DMS53 treated with DMSO at 0.1 percent for 48 hours (cell line): ENCODE data around the gene CLSTN1.
"Not testable (repeated sequence)": the region's sequence is repeated elsewhere in the genome, so short reads cannot be mapped to it uniquely, and the experiment has no call there.

ENCODE experiments used
- DNase-seq: peaks from one replicate; lab custom pipeline; 2025; ENCODE audit not compliant: unreplicated experiment; lab: John Stamatoyannopoulos, UW

Gene CLSTN1

DNA sequence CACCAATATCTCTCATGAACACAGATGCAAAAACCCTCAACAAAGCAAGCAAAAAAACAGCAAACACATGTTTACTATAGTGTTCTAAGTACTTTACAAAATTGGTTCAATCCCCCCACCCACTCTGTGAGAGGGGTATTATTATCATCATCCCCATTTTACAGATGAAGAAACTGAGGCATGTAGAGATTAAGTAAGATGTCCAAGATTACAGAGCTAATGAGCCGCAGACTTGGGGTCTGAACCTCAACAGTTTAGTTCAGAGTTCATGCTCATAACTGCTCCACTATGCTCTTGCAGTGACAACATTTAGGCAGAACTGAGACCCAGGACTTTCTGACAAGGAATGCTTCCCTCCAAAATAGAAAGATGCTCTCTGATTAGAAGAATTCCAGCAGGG is 21.9 kb downstream of the CLSTN1 start:
- DNase-seq = no peak

DNA sequence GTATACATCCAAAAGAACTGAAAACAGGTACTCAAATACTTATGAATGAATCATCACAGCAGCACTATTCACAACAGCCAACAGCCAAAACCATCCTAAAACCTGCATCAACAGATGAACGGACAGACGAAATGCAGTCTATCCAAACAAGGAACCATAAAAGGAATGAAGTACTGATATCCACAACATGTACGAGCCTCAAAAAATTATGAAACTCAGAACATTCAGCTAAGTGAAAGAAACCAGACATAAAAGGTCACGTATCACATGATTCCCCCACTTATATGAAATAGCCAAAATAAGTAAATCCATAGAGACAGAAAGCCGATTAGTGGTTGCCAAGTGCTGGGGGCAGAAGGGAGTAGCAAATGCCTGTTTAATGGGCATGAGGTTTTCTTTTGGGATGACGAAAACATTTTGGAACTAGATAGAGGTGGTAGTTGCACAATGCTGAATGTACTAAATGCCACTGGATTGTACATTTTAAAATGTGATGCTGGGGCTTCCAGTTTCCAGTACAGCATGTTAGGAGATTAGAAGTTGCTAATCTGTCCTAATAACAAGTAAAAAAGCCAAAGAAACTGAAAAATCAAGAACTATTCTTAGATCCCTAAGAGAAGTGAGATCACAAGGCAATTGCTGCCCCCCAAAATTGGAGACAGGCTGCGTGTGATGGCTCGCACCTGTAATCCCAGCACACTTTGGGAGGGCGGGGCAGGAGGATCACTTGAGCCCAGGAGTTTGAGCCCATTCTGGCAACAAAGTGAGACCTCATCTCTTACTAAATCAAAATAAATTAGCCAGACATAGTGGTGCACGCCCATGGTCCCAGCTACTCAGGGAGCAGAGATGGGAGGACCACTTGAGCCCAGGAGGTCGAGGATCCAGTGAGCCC is 25.3 kb downstream of the CLSTN1 start:
- DNase-seq = no peak

DNA sequence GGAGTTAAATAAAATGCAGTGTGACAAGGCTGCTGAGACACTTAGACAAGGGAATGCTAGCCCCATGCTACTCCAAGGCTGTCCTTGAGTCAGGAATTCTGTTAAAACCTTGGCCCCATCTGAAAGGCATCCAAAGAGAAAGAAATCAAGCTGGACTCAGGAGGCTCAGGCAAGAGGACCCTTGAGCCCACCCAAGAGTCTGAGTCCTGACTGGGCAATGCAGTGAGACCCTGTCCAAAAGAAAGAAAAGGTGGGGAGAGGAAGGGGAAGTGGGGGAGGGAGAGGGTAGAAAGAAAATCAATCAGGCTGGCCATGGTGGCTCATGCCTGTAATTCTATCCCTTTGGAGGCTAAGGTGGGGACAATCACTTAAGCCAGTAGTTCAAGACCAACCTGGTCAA is 26.7 kb downstream of the CLSTN1 start:
- no peak for DNase-seq

DNA sequence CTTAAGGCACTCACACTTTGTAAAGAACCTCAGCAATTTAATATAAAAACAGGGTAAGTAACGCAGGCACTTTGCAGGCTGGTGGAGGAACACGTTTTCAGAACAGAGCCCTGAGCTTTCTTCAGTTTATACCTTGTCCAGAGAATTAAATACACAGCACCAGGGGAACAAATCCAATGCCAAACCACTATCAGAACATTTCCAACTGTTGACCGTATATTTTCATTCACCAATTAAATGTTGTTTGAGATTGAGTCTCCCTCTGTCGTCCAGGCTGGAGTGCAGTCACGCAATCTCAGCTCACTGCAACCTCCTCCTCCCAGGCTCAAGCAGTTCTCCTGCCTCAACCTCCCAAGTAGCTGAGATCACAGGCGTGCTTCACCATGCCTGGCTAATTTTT is 29.7 kb downstream of the CLSTN1 start:
- no peak for DNase-seq

DNA sequence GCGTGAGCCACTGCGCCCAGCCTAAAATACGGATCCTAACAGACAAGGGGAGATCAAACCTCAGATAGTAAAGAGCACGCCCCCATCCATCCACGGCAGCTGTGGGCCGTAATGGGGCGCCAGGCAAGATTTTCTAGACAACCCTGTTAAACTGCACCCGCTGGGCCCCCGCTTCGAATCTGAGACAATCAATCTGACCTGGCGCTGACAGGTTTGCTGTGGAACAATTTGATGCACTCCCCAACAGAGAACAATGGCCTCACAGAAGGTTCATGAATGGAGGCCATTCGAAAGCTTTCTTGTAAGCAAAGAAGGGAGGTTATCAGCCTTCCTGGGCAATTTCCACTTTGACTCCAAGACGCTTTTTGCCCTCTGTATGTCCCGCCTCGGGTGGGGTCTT is 30.5 kb downstream of the CLSTN1 start:
- DNase-seq = no peak

DNA sequence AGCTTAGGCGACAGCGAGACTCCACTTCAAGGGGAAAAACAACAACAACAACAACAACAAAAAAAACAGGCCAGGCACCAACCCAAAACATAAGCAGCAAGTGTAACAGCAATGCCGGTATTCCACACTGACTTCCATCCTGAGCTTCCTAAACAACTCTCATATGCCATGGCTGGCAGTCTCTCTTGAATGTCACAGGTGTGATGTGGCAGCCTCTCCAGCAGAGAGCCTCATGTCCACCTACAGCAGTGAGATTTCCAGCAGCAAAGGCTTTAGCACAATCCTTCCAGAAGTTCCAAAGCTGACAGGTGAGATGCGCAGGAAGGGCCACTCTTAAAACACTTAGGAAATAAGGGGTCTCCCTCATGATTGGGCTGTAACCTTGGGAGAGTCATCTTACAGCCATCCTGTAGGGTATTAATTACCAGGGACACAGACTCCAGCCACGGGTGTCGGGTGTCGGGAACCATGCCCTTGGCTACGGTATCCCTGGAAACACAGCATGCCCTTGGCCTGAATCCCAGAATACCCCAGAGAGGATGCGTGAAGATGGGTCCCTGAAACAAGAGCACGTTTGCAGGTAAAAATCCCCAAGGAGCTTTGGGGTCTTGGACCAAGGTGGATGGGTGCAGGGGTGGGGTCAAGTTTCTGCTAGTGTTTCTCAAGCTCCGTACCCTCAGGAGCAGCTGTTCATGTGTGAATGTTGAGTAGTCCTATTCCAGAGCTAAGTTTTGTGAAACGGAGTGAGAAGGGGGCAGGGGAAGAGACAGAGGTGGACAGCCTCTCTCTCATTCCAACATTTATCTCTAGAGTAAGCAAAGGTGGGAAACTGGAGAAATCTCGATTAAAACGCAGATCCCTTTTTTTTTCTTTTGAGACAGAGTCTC is 31.4 kb downstream of the CLSTN1 start:
- no peak for DNase-seq

DNA sequence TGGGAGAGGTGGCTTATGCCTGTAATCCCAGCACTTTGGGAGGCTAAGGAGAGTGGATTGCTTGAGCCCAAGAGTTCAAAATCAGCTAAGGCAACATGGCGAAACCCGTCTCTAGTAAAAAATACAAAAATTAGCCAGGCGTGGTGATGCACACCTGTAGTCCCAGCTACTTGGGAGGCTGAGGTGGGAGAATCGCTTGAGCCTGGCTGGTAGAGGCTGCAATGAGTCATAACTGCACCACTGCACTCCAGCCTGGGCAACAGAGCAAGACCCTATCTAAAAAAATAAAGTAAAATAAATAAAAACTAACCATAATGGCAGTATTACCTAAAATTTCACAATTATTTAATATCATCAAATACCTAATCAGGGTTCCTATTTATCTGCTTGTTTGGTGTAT is 34.1 kb downstream of the CLSTN1 start:
- DNase-seq = not testable (repeated sequence)

DNA sequence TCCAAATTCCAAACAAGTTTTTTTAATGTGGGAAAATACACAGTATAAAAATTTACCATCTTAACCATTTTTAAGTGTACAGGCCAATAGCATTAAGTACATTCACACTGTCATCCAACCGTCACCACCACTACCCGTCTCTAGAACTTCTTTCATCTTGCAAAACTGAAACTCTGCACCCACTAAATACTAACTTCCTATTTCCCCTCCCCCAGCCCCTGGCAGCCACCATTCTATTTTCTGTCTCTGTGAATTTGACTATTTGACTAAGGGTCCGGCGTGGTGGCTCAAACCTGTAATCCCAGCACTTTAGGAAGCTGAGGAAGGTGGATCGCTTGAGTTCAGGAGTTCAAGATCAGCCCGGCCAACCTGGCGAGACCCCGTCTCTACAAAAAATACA is 36.1 kb downstream of the CLSTN1 start:
- DNase-seq = no peak

DNA sequence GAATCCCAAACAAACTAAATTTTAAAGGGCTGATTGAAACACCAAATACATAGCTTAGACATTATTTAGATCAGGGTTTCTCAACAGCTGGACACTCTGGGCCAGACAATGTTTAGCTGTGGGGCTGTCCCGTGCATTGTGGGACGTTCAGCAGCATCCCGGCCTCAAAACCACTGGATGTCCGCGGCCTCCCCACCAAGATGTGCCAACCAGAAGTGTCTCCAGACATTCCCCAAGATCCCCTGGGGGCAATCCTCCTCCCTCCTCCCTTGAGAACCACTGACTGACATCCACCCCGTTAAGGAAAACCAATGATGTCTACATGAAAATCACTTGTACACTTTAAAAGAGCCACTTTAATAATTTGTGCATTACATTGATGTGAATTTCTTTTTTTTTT is 38.4 kb downstream of the CLSTN1 start:
- DNase-seq = no peak

DNA sequence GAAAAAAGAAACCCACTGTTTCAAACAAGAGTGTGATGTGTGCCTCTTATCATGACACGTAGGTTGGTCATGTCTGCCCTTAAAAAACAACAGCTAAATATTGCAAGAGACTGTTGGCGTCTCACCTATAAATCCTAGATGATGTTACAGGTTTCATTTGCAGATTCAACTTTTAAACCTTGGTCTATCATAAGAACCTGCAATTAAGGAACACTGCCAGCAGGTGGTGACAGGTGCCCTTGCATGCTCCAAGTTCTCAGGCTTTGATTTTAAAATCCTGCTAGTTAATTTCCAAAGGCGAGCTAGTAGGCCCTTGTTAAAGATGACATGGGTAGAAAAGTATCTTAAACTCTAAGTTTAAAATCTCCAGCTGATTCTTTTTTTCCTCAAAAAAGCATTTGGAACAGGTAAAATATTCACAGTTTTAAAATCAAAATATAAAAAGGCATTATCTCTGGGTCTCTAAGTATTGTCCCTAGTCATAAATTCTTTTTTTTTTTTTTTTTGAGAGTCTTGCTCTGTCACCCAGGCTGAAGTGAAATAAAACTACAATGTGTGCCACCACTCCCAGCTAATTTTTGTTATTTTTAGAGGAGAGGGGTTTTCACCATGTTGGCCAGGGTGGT is 39.1 kb downstream of the CLSTN1 start:
- peak; percentile 70 for DNase-seq

DNA sequence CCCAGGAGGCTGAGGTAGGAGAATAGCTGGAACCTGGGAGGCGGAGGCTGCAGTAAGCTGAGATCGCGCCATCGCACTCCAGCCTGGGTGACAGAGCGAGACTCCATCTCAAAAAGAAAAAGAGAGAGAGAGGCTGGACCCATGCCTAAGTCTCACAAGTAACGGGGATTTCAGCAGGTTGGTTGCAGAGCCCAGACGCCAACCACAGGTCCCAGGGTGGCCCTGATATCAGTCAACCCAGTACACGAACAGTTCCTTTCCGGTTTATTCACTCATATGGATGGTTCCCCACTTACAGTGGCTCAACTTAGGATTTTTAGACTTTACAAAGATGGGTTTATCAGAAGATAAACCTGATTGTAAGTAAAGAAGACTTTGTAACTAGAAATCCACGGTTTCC is 40.9 kb downstream of the CLSTN1 start:
- DNase-seq = no peak

DNA sequence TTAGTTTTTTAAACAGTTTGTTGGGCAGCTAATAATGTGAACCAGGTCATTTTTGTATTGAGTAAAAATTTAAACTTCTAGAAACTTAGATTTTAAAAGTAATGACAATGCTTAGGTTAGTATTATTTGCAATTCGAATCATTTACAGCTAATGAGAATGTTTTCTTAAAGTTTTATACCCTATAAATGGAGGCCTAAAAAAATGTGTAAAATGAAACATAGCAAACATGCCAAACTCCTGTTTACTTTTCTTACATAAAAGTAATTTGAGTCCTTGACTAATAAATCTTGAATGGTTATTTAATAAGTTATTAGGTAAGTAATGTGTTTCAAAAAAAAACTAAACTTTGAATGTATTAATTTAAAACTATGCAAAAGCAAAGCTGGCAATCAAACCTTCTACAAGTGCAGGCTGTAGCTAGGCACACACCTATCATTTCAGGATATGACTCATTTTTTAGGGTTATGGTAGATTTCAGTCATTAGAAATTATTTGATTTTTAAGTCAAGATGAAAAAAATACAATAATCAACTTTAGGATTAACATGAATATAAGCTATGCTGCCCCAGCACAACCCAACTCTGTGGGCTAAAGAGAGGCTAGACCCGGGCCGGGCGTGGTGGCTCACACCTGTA is 41.5 kb downstream of the CLSTN1 start:
- DNase-seq = no peak

DNA sequence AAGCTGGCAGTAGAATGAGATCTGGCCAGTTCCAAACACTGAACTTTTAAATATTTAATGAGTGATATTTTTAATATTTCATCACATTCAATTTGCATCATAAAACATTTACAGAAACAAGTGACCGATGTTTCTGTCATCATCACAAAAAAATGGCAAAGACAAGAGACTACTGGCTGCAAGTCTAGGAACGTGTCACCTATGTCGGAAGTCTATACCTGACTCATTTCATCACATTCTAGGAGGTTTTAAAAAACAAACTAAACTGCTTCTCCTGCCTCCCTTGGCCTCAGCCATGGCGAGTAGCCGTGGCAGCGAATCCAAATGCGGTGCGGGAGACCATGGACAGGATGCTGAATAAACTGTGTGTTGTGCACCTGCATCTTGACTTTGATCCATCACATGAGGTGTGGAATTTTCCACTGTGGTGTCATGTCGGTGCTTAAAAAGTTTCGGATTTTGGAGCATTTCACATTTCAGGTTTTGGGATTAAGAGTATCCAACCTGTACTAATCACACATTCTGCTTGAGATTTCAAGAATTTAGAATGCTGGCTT is 43.1 kb downstream of the CLSTN1 start:
- no peak for DNase-seq

DNA sequence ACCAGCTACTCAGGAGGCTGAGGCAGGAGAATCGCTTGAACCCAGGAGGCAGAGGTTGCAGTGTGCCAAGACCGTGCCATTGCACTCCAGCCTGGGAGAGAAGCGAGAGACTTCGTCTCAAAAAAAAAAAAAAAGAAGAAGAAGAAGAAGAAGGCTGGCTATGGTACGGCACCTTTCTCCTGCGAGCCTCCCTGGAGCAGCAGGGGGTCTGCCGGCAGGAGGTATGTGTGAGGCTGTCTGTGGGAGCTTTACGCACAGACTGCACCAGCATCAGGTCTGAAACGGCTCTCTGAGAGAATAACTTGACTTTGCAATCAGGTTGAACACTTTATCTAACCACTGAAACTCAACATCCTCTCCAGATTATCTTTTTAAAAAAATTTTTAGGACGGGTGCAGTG is 44.9 kb downstream of the CLSTN1 start:
- no peak for DNase-seq

DNA sequence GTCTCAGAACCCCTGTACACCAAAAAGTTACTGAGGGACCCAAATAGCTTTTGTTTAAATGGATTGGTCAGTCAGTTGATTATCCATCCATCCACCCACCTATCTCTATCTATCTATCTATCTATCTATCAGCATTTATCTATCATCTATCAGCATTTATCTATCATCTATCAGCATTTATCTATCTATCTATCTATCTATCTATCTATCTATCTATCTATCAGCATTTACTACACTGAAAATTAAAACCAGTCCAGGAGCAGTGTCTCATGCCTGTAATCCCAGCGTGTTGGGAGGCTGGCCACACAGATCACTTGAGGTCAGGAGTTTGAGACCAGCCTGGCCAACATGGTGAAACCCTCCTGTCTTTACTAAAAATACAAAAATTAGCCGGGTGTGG is 47.1 kb downstream of the CLSTN1 start:
- DNase-seq = no peak

DNA sequence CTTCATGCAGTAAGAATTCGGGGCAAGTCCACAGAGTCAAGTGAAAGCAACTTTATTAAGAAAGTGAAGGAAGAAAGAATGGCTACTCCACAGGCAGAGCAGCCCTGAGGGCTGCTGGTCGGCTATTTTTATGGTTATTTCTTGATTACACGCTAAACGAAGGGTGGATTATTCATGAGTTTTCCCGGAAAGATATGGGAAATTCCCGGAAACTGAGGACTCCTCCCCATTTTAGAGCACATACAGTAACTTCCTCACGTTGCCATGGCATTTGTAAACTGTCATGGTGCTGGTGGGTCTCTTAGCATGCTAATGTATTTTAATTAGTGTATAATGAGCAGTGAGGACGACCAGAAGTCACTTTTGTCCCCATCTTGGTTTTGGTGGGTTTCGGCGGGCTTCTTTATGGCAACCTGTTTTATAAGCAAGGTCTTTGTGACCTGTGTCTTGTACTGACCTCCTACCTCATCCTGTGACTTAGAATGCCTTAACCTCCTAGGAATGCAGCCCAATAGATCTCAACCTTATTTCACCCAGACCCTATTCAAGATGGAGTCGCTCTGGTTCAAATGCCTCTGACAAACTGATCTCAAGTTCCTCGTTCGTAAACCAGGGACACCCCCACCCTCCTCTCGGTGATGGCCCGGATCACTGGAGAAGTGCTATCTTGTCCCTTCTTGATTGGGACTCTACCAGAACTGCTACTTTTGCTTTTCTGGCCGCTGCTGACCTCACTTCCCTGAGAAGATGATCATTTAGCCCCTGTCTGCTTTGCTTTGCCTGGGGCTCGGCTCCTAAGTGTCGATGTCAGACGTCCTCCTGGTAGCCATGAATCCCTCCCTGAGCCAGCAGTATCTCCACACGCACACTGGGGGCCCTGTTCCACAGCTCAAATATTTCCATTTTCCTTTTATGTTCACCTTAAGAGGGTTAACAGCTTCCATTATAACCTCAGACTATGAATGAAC is 48.8 kb downstream of the CLSTN1 start:
- no peak for DNase-seq

DNA sequence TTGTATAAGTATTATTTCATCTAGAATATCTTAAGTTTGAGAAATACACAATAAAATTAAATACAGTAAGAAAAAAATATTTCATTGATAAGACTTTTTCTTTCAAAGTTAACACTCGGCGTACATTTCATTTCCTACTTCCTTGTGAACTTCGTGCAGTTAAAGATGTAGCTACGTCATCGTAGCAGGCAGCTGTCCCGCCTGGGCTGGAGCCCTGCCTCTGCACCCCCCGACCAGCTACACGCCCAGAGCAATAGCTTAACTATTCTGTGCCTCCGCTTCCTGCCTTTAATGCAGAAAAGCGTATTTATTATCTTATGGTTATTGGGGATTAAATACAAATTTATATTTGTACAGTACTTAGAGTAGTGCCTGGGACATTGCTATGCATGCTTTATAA is 53.5 kb downstream of the CLSTN1 start:
- DNase-seq = no peak

DNA sequence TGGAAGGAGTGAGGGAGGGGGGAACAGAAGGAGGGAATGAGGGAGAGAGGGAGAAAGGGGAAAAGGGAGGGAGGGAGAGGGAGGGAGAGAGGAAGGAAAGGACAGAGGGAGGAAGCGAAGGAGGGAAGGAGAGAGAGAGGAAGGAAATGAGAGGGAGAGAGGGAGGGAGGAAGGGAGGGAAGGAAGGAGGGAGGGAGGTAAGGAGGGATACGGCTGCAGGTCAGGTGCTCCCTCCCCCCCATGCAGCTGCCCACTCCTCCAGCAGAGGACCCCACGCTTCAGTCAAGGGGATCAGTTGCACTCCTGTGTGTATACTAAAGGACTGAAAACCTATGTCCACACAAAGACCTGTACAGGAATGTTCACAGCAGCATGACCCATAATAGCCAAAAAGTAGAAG is 54.8 kb downstream of the CLSTN1 start:
- DNase-seq = no peak

DNA sequence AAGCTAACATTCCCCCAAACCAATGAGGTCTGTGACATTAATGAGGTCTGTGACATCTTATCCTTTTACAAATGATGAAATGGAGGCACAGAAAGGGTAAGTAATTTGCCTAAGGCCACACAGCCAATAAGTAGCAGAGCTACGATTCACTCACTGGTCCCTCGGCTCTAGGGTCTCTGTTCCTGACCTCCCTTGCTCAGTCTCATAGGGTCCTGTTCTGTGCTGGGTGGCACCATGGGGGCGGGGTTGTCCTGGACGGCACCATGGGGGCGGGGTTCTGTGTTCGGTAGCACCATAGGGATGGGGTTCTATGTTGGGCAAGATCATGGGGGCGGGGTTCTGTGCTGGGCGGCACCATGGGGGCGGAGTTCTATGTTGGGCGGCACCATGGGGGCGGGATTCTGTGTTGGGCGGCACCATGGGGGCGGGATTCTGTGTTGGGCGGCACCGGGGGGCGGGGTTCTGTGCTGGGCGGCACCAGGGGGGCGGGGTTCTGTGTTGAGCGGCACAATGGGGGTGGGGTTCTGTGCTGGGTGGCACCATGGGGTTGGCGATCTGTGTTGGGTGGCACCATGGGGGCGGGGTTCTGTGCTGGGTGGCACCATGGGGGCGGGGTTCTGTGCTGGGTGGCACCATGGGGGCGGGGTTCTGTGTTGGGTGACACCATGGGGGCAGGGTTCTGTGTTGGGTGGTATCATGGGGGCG is 55.6 kb downstream of the CLSTN1 start:
- no peak for DNase-seq
